Measurements from ENCODE around the gene HIVEP1. TPM values are rescaled to one million over a fixed set of nuclear protein-coding genes. Genes with fewer than 3 reads are reported as not detected.
A peak's percentile ranks its signal among the peaks of the same experiment; 100 is the strongest.

HIVEP1 gene
- total and polyA plus RNA-seq, 7 experiments from 2014 or later = 13.2 to 86.1 (median 31.5) TPM

- Mint-ChIP-seq H3K4me3 (no peak overlapping the region), H3K27ac (peak overlapping the region in 1 of 9 donors; percentile 5), H3K4me1 (no peaks in the 10 kb centered on the region), H3K27me3 (no peaks in the 10 kb centered on the region), H3K9me3 (peaks cover 0 to 8% (median 0%) of the 10 kb centered on the region in 11 donors), H3K36me3 (peaks cover 0 to 4% (median 0%) of the 10 kb centered on the region in 5 donors)
- no peaks in the 10 kb centered on the region for H3K27me3 ChIP-seq (ENCODE audit: control insufficient read depth in 2 of 2, insufficient read depth in 2 of 2, low read length in 2 of 2)
- H3K4me1 ChIP-seq (ENCODE audit: control insufficient read depth in 2 of 2, insufficient read depth in 2 of 2, low read length in 2 of 2) = no peaks in the 10 kb centered on the region
- no peaks in the 10 kb centered on the region for H3K36me3 ChIP-seq (ENCODE audit: control insufficient read depth in 2 of 3, insufficient read depth in 3 of 3, low read length in 3 of 3)
- CTCF ChIA-PET = no interaction called here
- no peak for DNase-seq
- POLR2A ChIA-PET = no interaction called here
- ATAC-seq = no peak
- intact Hi-C loops (cut with micrococcal nuclease) = loop anchor here in 1 of 2 donors (10.0 kb wide), 1 partner anchor 1815 kb away; the partner anchor contains the start of gene MCUR1
- no peaks in the 10 kb centered on the region for H3K9me3 ChIP-seq (ENCODE audit: control insufficient read depth in 2 of 3, low read length in 3 of 3)
- no peak overlapping the region for H3K27ac ChIP-seq (ENCODE audit: low read depth, low read length)
- H3K4me3 ChIP-seq (ENCODE audit: low read length) = no peak overlapping the region
Observed at GRCh38 chr6:12000174-12000573, 11.9 kb upstream of the HIVEP1 start.

GRCh38 chr6:12001004-12001705, 11.0 kb upstream of the HIVEP1 start:
- Mint-ChIP-seq H3K27ac (no peak overlapping the region), H3K9me3 (peaks cover 0 to 6% (median 0%) of the 10 kb centered on the region in 11 donors), H3K36me3 (peaks cover 0 to 4% (median 0%) of the 10 kb centered on the region in 5 donors), H3K27me3 (no peaks in the 10 kb centered on the region), H3K4me3 (no peak overlapping the region), H3K4me1 (no peaks in the 10 kb centered on the region)
- H3K4me3 ChIP-seq (ENCODE audit: low read length) = no peak overlapping the region
- no peaks in the 10 kb centered on the region for H3K9me3 ChIP-seq (ENCODE audit: control insufficient read depth in 2 of 3, low read length in 3 of 3)
- H3K27ac ChIP-seq (ENCODE audit: low read depth, low read length) = no peak overlapping the region
- ATAC-seq (no peak), DNase-seq (no peak)
- CTCF ChIA-PET = no interaction called here
- no peaks in the 10 kb centered on the region for H3K4me1 ChIP-seq (ENCODE audit: control insufficient read depth in 2 of 2, insufficient read depth in 2 of 2, low read length in 2 of 2)
- H3K27me3 ChIP-seq (ENCODE audit: control insufficient read depth in 2 of 2, insufficient read depth in 2 of 2, low read length in 2 of 2) = no peaks in the 10 kb centered on the region
- POLR2A ChIA-PET = interaction anchor here (0.8 to 1.2 kb wide), 3 partner anchors 9 to 10 kb away, joined by 3 to 5 read pairs (median 3); no protein-coding TSS in a partner anchor
- no peaks in the 10 kb centered on the region for H3K36me3 ChIP-seq (ENCODE audit: control insufficient read depth in 2 of 3, insufficient read depth in 3 of 3, low read length in 3 of 3)
- intact Hi-C loops (cut with micrococcal nuclease) = loop anchor here in 1 of 2 donors (10.0 kb wide), 1 partner anchor 1814 kb away; the partner anchor contains the start of gene MCUR1

- ChIA-PET CTCF (no interaction called here), POLR2A (interaction anchor here (0.8 to 1.2 kb wide), 3 partner anchors 8 to 11 kb away, joined by 3 to 5 read pairs (median 3); no protein-coding TSS in a partner anchor)
- Mint-ChIP-seq H3K36me3 (peaks cover 0 to 4% (median 0%) of the 10 kb centered on the region in 5 donors), H3K27me3 (no peaks in the 10 kb centered on the region), H3K9me3 (peaks cover 0 to 4% (median 0%) of the 10 kb centered on the region in 11 donors), H3K4me1 (peaks cover 0 to 3% (median 0%) of the 10 kb centered on the region in 7 donors), H3K27ac (peak overlapping the region in 1 of 9 donors; percentile 5), H3K4me3 (no peak overlapping the region)
- Histone ChIP-seq H3K27me3 (ENCODE audit: control insufficient read depth in 2 of 2, insufficient read depth in 2 of 2, low read length in 2 of 2) (no peaks in the 10 kb centered on the region), H3K27ac (ENCODE audit: low read depth, low read length) (no peak overlapping the region), H3K36me3 (ENCODE audit: control insufficient read depth in 2 of 3, insufficient read depth in 3 of 3, low read length in 3 of 3) (no peaks in the 10 kb centered on the region), H3K4me3 (ENCODE audit: low read length) (no peak overlapping the region), H3K9me3 (ENCODE audit: control insufficient read depth in 2 of 3, low read length in 3 of 3) (no peaks in the 10 kb centered on the region), H3K4me1 (ENCODE audit: control insufficient read depth in 2 of 2, insufficient read depth in 2 of 2, low read length in 2 of 2) (no peaks in the 10 kb centered on the region)
- DNase-seq (no peak), ATAC-seq (no peak)
- intact Hi-C loops (cut with micrococcal nuclease) = loop anchor here in 1 of 2 donors (10.0 kb wide), 1 partner anchor 1813 kb away; the partner anchor contains the start of gene MCUR1
Observed at GRCh38 chr6:12001706-12002435, 10.2 kb upstream of the HIVEP1 start.

- Mint-ChIP-seq H3K27ac (peak overlapping the region in 8 of 9 donors; percentile 99 to 100 (median 99)), H3K27me3 (no peaks in the 10 kb centered on the region), H3K4me3 (peak overlapping the region in 1 of 10 donors; percentile 100), H3K36me3 (peaks cover 0 to 3% (median 0%) of the 10 kb centered on the region in 5 donors), H3K9me3 (peaks cover 0 to 3% (median 0%) of the 10 kb centered on the region in 11 donors), H3K4me1 (peaks cover 11 to 32% (median 24%) of the 10 kb centered on the region in 7 donors)
- Histone ChIP-seq H3K9me3 (ENCODE audit: control insufficient read depth in 2 of 3, low read length in 3 of 3) (no peaks in the 10 kb centered on the region), H3K36me3 (ENCODE audit: control insufficient read depth in 2 of 3, insufficient read depth in 3 of 3, low read length in 3 of 3) (peaks cover 0 to 4% (median 0%) of the 10 kb centered on the region in 3 experiments), H3K27ac (ENCODE audit: low read depth, low read length) (no peak overlapping the region), H3K27me3 (ENCODE audit: control insufficient read depth in 2 of 2, insufficient read depth in 2 of 2, low read length in 2 of 2) (no peaks in the 10 kb centered on the region), H3K4me1 (ENCODE audit: control insufficient read depth in 2 of 2, insufficient read depth in 2 of 2, low read length in 2 of 2) (peaks cover 9 to 21% of the 10 kb centered on the region in 2 donors), H3K4me3 (ENCODE audit: low read length) (no peak overlapping the region)
- ChIA-PET CTCF (no interaction called here), POLR2A (interaction anchor here (0.8 to 8.7 kb wide), 5 partner anchors 22 to 296 kb away, joined by 3 to 83 read pairs (median 5); no protein-coding TSS in a partner anchor)
- DNase-seq (no peak), ATAC-seq (no peak)
- intact Hi-C loops (cut with micrococcal nuclease) = loop anchor here in 1 of 2 donors (5.0 to 10.0 kb wide), 2 partner anchors 105 to 1807 kb away; partner anchors contain the start of gene MCUR1
Observed at GRCh38 chr6:12007473-12007872, 4.6 kb upstream of the HIVEP1 start.

- ChIA-PET POLR2A (interaction anchor here (0.7 to 8.7 kb wide), 7 partner anchors 22 to 297 kb away, joined by 3 to 83 read pairs (median 4); no protein-coding TSS in a partner anchor), CTCF (no interaction called here)
- Histone ChIP-seq H3K27me3 (ENCODE audit: control insufficient read depth in 2 of 2, insufficient read depth in 2 of 2, low read length in 2 of 2) (no peaks in the 10 kb centered on the region), H3K9me3 (ENCODE audit: control insufficient read depth in 2 of 3, low read length in 3 of 3) (no peaks in the 10 kb centered on the region), H3K4me1 (ENCODE audit: control insufficient read depth in 2 of 2, insufficient read depth in 2 of 2, low read length in 2 of 2) (peaks cover 9 to 21% of the 10 kb centered on the region in 2 donors), H3K27ac (ENCODE audit: low read depth, low read length) (peak overlapping the region; percentile 99), H3K4me3 (ENCODE audit: low read length) (peak overlapping the region; percentile 49), H3K36me3 (ENCODE audit: control insufficient read depth in 2 of 3, insufficient read depth in 3 of 3, low read length in 3 of 3) (peaks cover 0 to 8% (median 0%) of the 10 kb centered on the region in 3 experiments)
- intact Hi-C loops (cut with micrococcal nuclease) = loop anchor here (1.0 to 10.0 kb wide), 13 partner anchors 21 to 1807 kb away; partner anchors contain the start of genes MCUR1 (in 1 of the 2) and NEDD9 (in 1 of the 2)
- peaks cover 0 to 1% (median 0%) of the 10 kb centered on the region in 5 donors for H3K27me3 Mint-ChIP-seq
- H3K27ac Mint-ChIP-seq = peak overlapping the region; percentile 99 to 100 (median 99)
- H3K4me3 Mint-ChIP-seq = peak overlapping the region; percentile 97 to 100 (median 99)
- H3K4me1 Mint-ChIP-seq = peaks cover 11 to 32% (median 24%) of the 10 kb centered on the region in 7 donors
- ATAC-seq (no peak), DNase-seq (no peak)
- H3K9me3 Mint-ChIP-seq = peaks cover 0 to 3% (median 0%) of the 10 kb centered on the region in 11 donors
- H3K36me3 Mint-ChIP-seq = peaks cover 0 to 3% (median 0%) of the 10 kb centered on the region in 5 donors
Observed at GRCh38 chr6:12007887-12008286, 4.2 kb upstream of the HIVEP1 start.
